Body of pancreas (tissue), 4 donors: ENCODE results near the gene DOK6.

Experiments used
- POLR2A ChIP-seq, 3 donors: fragments of 450-650 bp; IDR thresholded peaks; one replicate each; pipeline ENCODE4 v1.6.1; 2016; ENCODE audit warnings: antibody characterized with exemption in 3 of 3, mild to moderate bottlenecking in 2 of 3
- TF ChIP-seq, protein P1 (sequence below), 7 experiments: fragments of 450-650 bp in 4 of 7; fragments of 200-600 bp in 3 of 7; sonication (generic) in 3 of 7; IDR thresholded peaks; one replicate each; pipeline ENCODE4 v1.5.1; 2016 to 2019; ENCODE audit warnings: antibody characterized with exemption in 7 of 7

GRCh38 chr18:69400976-69401225 is 213 bp downstream of the DOK6 start:
- TF ChIP-seq, protein P1, sequence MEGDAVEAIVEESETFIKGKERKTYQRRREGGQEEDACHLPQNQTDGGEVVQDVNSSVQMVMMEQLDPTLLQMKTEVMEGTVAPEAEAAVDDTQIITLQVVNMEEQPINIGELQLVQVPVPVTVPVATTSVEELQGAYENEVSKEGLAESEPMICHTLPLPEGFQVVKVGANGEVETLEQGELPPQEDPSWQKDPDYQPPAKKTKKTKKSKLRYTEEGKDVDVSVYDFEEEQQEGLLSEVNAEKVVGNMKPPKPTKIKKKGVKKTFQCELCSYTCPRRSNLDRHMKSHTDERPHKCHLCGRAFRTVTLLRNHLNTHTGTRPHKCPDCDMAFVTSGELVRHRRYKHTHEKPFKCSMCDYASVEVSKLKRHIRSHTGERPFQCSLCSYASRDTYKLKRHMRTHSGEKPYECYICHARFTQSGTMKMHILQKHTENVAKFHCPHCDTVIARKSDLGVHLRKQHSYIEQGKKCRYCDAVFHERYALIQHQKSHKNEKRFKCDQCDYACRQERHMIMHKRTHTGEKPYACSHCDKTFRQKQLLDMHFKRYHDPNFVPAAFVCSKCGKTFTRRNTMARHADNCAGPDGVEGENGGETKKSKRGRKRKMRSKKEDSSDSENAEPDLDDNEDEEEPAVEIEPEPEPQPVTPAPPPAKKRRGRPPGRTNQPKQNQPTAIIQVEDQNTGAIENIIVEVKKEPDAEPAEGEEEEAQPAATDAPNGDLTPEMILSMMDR (IDR thresholded peaks at IDR 0.05) = no peak
- no peak for TF ChIP-seq POLR2A (IDR thresholded peaks at IDR 0.05)
